DOHH2 (cell line): Measurements from ENCODE around the gene NCDN.

Experiments used
- H3F3A ChIP-seq: fragments of 200-600 bp; sonication (generic), shearing (Covaris generic); 2 replicates; pipeline ENCODE4 v1.6.0; 2016; ENCODE audit warnings: antibody characterized with exemption, mild to moderate bottlenecking; ENCODE audit not compliant: control insufficient read depth, insufficient read depth
- H3K27ac ChIP-seq: fragments of 200-600 bp; sonication (generic); 2 replicates; pipeline ENCODE4 v1.5.1; 2014; ENCODE audit warnings: low read depth, mild to moderate bottlenecking, low read length, moderate library complexity
- H3K27me3 ChIP-seq: fragments of 200-600 bp; sonication (generic); 2 replicates; pipeline ENCODE4 v1.6.1; 2014; ENCODE audit warnings: mild to moderate bottlenecking, low read length, mixed read lengths; ENCODE audit not compliant: control insufficient read depth
- H3K36me3 ChIP-seq: fragments of 200-600 bp; sonication (generic); 2 replicates; pipeline ENCODE4 v1.6.1; 2014; ENCODE audit warnings: mild to moderate bottlenecking, low read length, moderate library complexity, mixed read lengths; ENCODE audit not compliant: control insufficient read depth
- H3K4me1 ChIP-seq: fragments of 200-600 bp; sonication (generic); 2 replicates; pipeline ENCODE4 v1.6.1; 2014; ENCODE audit warnings: mild to moderate bottlenecking, low read length, mixed read lengths; ENCODE audit not compliant: control insufficient read depth
- H3K4me2 ChIP-seq: fragments of 200-600 bp; sonication (generic); 2 replicates; pipeline ENCODE4 v1.6.0; 2014; ENCODE audit warnings: mild to moderate bottlenecking, low read length, moderate library complexity
- H3K4me3 ChIP-seq: fragments of 200-600 bp; sonication (generic); 2 replicates; pipeline ENCODE4 v1.5.1; 2014; ENCODE audit warnings: mild to moderate bottlenecking, low read length, mixed read lengths
- H3K79me2 ChIP-seq: fragments of 200-600 bp; sonication (generic); 2 replicates; pipeline ENCODE4 v1.6.1; 2014; ENCODE audit warnings: mild to moderate bottlenecking, low read length, mixed read lengths; ENCODE audit not compliant: control insufficient read depth
- H3K9me2 ChIP-seq: fragments of 200-600 bp; sonication (generic); replicated peaks from 2 replicates; pipeline ENCODE4 v1.6.1; 2014; ENCODE audit warnings: mild to moderate bottlenecking, low read length, mixed read lengths; ENCODE audit not compliant: control insufficient read depth
- H3K9me3 ChIP-seq: fragments of 200-600 bp; sonication (generic); 2 replicates; pipeline ENCODE4 v1.6.1; 2014; ENCODE audit warnings: antibody characterized with exemption, low read length, mixed read lengths; ENCODE audit not compliant: control insufficient read depth, insufficient read depth
- H4K20me1 ChIP-seq: fragments of 200-600 bp; sonication (generic); 2 replicates; pipeline ENCODE4 v1.6.0; 2014; ENCODE audit warnings: low read depth, mild to moderate bottlenecking, antibody characterized with exemption, low read length, moderate library complexity; ENCODE audit not compliant: control insufficient read depth, insufficient read depth
- CTCF ChIP-seq: fragments of 200-600 bp; sonication (generic); IDR thresholded peaks from one replicate; pipeline ENCODE4 v1.5.1; 2014; ENCODE audit warnings: antibody characterized with exemption, mild to moderate bottlenecking, low read depth, low read length; ENCODE audit not compliant: poor library complexity, severe bottlenecking
- EZH2phosphoT487 ChIP-seq: fragments of 200-600 bp; sonication (generic); IDR thresholded peaks from 2 replicates; pipeline ENCODE4 v1.6.1; 2017; ENCODE audit warnings: borderline replicate concordance, mild to moderate bottlenecking, antibody characterized with exemption, low read length, moderate library complexity, mixed read lengths

Gene NCDN

GRCh38 chr1:35511305-35511704 lies 46.3 kb upstream of the NCDN start:
- Histone ChIP-seq H3K9me3 (peaks cover 3% of the 10 kb centered on the region; the same call in 1 of the 2 replicates), H3K9me2 (no peaks in the 10 kb centered on the region), H4K20me1 (no peaks in the 10 kb centered on the region), H3K27me3 (no peaks in the 10 kb centered on the region), H3K4me2 (no peak overlapping the region), H3K4me3 (no peak overlapping the region), H3K27ac (no peak overlapping the region), H3K4me1 (peaks cover 17% of the 10 kb centered on the region), H3K36me3 (peaks cover 9% of the 10 kb centered on the region), H3K79me2 (peaks cover 35% of the 10 kb centered on the region), H3F3A (no peaks in the 10 kb centered on the region)
- TF ChIP-seq EZH2phosphoT487 (no peak), CTCF (no peak)

- Histone ChIP-seq H4K20me1 (no peaks in the 10 kb centered on the region), H3K36me3 (no peaks in the 10 kb centered on the region), H3K9me2 (no peaks in the 10 kb centered on the region), H3K4me3 (no peak overlapping the region), H3F3A (no peaks in the 10 kb centered on the region), H3K27ac (no peak overlapping the region), H3K79me2 (peaks cover 30% of the 10 kb centered on the region), H3K4me2 (no peak overlapping the region), H3K4me1 (no peaks in the 10 kb centered on the region), H3K27me3 (no peaks in the 10 kb centered on the region), H3K9me3 (peaks cover 13% of the 10 kb centered on the region; the same call in 1 of the 2 replicates)
- TF ChIP-seq CTCF: no peak
- TF ChIP-seq EZH2phosphoT487: no peak
These were observed 39.4 kb upstream of the NCDN start for GRCh38 chr1:35518183-35518582.

GRCh38 chr1:35519432-35519831 lies 38.2 kb upstream of the NCDN start:
- peaks cover 25% of the 10 kb centered on the region for H3K79me2 ChIP-seq
- H3K4me1 ChIP-seq: no peaks in the 10 kb centered on the region
- no peaks in the 10 kb centered on the region for H3F3A ChIP-seq
- no peaks in the 10 kb centered on the region for H4K20me1 ChIP-seq
- H3K9me3 ChIP-seq: peaks cover 13% of the 10 kb centered on the region; the same call in 1 of the 2 replicates
- H3K27ac ChIP-seq: no peak overlapping the region
- H3K4me3 ChIP-seq: no peak overlapping the region
- H3K36me3 ChIP-seq: no peaks in the 10 kb centered on the region
- no peaks in the 10 kb centered on the region for H3K27me3 ChIP-seq
- H3K9me2 ChIP-seq: no peaks in the 10 kb centered on the region
- H3K4me2 ChIP-seq: no peak overlapping the region
- TF ChIP-seq CTCF (no peak), EZH2phosphoT487 (no peak)

GRCh38 chr1:35524106-35524505 lies 33.5 kb upstream of the NCDN start:
- no peaks in the 10 kb centered on the region for H3F3A ChIP-seq
- no peaks in the 10 kb centered on the region for H3K4me1 ChIP-seq
- H3K9me3 ChIP-seq: no peaks in the 10 kb centered on the region
- H3K4me2 ChIP-seq: no peak overlapping the region
- no peaks in the 10 kb centered on the region for H3K27me3 ChIP-seq
- no peak overlapping the region for H3K27ac ChIP-seq
- H3K36me3 ChIP-seq: no peaks in the 10 kb centered on the region
- no peaks in the 10 kb centered on the region for H3K79me2 ChIP-seq
- H4K20me1 ChIP-seq: no peaks in the 10 kb centered on the region
- no peak overlapping the region for H3K4me3 ChIP-seq
- TF ChIP-seq EZH2phosphoT487: no peak
- no peak for TF ChIP-seq CTCF
- no peaks in the 10 kb centered on the region for H3K9me2 ChIP-seq
